RPMI7951 (cell line): ENCODE results near the gene WSB1. TPM values are rescaled to one million over a fixed set of nuclear protein-coding genes. Genes with fewer than 3 reads are reported as not detected.
"Not testable (repeated sequence)": the region's sequence is repeated elsewhere in the genome, so short reads cannot be mapped to it uniquely, and the experiment has no call there.

Source experiments
- DNase-seq: peaks from one replicate; pipeline ENCODE4 v3.0.0-alpha.2; 2012; ENCODE audit warnings: low read depth
- total RNA-seq: library from RNA; depleted of rRNA; stranded (reverse); fragments of >200 nt; shearing (Covaris generic); gene quantifications from 2 replicates; pipeline ENCODE4 v1.2.3, GENCODE V29; 2014; rRNA removed

WSB1 gene
- total RNA-seq, result 55.2 and 106 TPM in 2 replicates

DNA sequence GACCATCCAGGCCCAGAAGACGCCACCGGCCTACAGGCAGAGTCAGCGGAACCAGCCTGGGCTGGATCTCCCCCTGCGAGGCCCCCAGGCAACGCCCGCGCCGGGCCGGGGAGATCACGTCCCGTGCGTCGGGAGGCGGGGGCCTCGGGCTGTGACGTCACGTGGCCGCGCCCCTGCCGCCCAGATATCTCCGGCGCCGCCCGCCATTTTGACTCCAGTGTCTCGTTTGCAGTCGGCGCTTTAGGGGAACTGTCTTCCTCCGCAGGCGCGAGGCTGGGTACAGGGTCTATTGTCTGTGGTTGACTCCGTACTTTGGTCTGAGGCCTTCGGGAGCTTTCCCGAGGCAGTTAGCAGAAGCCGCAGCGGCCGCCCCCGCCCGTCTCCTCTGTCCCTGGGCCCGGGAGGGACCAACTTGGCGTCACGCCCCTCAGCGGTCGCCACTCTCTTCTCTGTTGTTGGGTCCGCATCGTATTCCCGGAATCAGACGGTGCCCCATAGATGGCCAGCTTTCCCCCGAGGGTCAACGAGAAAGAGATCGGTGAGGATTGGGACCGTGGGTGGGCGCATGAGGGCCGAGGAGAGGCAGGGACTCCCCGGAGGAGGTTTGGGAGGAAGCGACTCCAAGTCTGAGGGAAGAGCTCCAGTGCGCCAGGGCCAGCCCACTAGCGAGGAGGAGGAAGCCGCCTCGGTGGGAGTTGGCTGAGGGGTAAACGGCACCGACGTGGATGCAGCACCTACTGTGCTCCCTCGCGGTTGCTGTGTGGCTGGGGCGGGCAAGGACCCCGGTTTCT, at the start of gene WSB1:
TSS of gene WSB1 (plus strand) at position 217 of the 791 bp plus-strand sequence. CDS start at position 499, 282 bp downstream.
- DNase-seq, result peak; percentile 87

DNA sequence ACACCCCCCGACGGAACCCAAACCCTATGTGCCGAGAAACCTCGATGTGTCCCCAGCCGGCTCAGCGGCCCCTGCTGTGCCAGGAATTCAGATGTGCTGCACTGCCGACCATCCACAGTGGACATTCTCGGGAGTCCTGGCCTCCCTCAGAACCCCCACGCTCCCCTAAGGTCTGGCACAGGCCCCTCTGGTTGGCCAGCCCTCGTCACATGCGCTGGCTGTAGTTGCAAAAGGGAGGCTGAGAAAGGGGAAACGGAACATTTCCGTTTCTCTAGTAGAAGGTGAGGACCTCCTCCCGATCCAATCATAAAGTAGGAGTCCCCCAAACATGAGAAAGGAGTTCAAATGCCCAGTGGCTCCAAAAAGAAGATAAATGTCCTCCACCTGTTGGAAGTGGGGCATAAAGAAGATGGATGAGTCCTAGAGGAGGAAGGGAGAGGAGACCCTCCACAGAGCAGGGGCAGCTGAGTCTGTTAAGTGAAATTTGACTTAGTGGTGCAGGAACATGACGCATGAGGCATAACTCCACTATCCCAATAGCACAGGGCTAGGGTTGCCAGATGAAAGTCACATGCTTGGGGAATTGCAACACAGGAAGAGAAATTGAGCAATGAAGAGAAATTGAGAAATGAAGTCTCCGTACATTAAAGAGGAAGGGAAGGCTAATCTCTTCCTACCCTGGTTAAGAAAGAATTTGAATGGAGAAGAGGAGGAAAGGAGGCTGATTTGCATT, 49.3 kb upstream of the WSB1 start:
- peak; percentile 74 for DNase-seq

- peak; percentile 81 for DNase-seq
These were observed 48.7 kb upstream of the WSB1 start for GRCh38 chr17:27245230-27245696.

GRCh38 chr17:27246537-27246936, 47.4 kb upstream of the WSB1 start:
- no peak for DNase-seq

DNA sequence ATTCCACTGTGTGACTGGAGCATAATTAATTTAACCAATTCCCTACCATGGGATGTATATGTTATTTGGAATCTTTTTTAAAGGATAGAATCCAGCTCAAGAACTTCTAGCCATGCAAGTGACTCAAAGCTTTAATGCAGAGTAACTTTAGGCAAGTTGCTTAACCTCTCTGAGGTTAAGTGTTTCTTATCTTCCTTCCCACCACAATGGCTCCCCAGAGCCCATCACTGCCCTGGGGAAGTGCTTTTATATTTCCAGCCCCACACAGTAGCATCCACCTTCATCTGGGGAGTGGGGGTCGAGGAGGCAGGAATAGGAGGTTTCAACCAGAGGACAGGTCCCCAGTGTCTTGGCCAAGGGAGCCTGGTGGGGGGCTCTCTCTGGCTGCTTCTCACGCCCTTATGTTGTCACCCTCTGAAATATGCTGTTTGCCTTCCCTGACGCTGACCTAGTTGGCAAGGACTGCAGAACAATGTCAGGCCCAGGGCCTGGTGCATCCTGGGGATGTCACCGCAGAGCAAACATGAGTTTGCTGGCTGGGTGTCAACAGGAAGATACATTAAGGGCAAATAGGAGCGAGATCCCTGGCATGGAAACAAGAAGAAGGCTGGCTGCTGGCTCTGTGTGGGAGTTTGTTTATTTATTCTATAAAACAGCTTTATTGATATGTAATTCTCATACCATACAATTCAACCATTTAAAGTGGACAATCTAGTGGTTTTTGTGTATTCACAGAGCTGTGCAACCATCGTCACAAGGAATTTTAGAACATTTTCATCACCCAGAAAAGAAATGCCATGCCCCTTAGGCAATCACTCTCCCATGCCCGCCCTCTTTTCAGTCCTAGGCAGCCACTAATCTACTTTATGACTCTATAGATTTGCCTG, 46.6 kb upstream of the WSB1 start:
- peak; percentile 81 for DNase-seq

- DNase-seq, result no peak
These were observed 46.0 kb upstream of the WSB1 start for GRCh38 chr17:27247958-27248342.

DNA sequence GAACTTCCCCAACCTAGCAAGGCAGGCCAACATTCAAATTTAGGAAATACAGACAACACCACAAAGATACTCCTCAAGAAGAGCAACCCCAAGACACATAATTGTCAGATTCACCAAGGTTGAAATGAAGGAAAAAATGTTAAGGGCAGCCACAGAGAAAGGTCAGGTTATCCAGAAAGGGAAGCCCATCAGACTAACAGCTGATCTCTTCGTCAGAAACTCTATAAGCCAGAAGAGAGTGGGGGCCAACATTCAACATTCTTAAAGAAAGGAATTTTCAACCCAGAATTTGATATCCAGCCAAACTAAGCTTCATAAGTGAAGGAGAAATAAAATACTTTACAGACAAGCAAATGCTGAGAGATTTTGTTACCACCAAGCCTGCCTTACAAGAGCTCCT, 43.1 kb upstream of the WSB1 start:
- not testable (repeated sequence) for DNase-seq

DNA sequence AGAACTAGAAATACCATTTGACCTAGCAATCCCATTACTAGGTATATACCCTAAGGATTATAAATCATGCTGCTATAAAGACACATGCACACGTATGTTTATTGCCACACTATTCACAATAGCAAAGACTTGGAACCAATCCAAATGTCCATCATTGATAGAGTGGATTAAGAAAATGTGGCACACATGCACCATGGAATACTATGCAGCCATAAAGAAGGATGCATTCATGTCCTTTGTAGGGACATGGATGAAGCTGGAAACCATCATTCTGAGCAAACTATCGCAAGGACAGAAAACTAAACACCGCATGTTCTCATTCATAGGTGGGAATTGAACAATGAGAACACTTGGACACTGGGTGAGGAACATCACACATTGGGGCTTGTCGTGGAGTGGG, 39.1 kb upstream of the WSB1 start:
- not testable (repeated sequence) for DNase-seq

- no peak for DNase-seq
These were observed 37.5 kb upstream of the WSB1 start for GRCh38 chr17:27256225-27257030.

GRCh38 chr17:27257031-27257357, 36.9 kb upstream of the WSB1 start:
- DNase-seq, result no peak

DNA sequence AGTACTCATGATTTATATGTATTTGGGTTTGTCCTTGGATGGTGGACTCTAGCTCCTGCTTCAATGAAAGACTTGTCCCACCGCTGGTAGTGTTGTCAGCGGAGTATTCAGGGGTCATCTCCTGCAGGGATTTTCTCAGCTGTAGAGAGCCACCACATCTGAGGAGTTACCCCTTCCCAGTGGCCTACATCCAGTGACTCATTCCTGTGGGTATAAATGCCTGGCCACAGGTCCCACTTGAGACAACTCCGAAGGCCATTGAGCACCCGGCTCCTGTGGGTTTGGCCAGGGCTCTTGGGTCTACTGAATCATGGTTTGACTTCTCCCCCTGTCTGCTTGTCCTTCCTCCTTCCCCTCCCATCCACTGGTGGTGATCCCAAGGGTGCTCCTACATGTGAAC, 34.6 kb upstream of the WSB1 start:
- peak; percentile 72 for DNase-seq

DNA sequence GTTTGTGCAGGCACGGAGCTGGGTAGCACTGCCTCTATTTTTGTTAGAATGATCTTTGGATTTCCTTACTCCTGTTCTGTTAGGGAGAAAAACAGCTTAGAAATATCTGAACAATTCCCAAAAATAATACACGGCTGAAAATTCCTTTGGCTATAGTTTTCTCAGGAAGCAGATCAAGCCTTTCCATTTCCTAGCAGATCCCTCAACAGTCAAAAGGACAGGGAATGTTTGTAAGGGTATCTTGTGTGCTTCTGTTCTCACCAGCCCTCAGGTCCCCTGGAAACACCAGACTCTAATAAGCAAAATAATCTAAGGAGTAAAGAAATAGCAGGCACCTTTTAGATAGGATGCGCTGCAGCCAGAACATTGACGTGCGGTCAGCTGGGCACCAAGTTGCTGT, 30.5 kb upstream of the WSB1 start:
- DNase-seq, result no peak

- DNase-seq, result no peak
These were observed 29.7 kb upstream of the WSB1 start for GRCh38 chr17:27264068-27264812.

DNA sequence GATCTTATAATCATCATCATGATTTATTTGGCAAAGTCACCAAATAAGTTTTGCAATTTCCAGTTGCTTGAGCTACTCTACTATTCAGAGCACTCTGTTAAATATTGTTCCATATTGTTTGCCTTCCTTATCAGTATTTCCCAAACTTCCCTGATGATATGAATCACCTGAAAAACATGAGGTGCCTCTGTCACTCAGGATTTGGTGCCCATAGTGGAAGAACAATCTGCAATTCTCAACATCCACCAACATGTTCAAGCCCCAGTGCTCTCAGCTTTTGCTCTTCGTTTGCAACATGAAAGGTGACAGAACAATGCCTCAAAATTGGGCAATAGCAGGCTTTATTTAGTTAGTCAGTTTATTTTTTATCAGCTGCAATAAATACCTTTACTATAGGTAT, 28.6 kb upstream of the WSB1 start:
- DNase-seq, result no peak

DNA sequence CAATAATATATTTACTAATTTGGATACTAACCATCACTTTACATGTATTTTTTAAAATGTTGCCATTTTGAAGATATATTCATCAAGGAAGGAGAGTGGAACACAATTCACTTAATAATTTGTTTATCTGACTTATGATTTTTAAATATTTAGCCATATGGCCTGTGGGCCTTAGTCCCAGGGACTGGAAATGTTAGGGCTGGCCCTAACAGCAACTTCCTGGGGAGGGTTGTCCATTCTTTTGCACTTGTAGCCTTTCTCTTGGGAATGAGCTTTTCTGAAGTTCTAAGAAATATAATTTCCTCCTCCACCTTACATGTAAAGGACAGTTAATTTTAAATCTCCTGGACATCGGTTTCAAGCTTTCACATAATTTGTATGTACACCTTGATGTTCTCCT, 27.7 kb upstream of the WSB1 start:
- no peak for DNase-seq

DNA sequence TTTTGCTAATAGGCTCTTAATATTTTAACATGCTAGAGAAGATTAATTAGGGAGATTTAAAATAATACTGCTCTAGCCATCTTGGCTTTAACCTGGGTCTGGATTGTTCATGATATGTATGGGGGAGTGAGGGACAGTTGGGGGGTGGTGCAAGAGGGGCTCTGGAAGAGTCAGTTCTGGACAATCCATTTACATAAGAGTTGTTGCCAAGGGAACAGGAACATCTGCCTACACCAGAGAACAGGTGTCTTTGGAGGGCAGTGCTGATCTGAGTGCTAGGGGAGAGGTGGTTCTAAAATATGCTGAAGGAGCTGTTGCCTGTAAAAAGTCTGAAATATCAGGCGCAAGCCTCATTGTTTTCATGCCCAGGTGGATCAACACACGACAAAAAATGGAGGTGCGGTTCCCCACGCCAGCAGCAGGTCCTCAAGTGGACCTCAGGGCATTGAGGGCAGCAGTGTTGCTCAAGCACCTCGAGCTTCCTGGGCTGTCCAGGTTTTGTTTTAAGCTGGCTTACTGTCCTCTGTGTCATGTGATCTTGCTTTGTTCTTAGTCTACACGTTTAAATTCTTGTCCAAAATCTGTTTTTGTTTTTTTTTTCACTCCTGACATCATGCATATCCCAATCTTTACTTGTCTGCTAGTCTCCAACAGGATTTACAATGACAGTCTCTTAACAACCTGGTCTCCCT, 25.4 kb upstream of the WSB1 start:
- DNase-seq, result no peak

GRCh38 chr17:27269201-27269600, 24.7 kb upstream of the WSB1 start:
- no peak for DNase-seq

DNA sequence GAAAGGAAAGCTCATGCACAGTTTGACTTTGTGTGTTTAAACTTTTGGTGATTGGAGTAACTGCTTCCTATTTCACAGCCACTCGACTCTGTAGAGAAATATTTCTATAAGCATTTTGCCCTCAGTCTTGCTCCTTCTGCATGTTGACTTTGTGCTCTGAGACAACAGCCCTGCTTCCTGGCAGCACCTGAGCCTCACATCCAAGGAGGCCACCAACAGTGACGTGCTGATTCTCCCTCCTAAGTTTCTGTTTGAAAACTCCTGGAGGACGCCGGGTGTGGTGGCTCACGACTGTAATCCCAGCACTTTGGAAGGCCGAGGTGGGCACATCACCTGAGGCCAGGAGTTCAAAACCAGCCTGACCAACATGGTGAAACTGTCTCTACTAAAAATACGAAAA, 23.9 kb upstream of the WSB1 start:
- no peak for DNase-seq

DNA sequence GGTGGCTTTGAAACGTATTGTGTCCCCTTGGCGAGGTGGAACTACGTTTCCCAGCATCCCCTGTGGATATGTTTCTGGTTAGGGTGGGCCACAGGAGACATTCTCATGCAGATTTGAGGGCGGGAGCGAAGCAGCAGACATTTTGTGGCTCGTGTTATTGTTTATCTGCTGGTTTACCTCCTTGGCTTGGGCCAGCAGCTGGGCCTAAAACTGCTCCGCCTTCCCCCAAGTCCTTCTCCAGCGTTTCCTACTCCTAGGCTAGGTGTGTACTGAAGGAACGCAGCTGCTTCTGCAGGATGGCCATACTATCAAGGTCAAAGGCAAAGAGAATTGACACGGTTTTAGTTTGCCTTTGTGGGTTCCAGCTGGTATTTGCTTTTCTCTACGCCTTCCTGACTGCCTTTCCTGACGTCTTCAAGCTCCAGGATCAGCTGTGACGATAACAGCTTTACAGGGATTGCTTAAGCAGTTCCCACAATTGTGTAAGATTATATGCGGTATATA, 17.2 kb upstream of the WSB1 start:
- no peak for DNase-seq

DNA sequence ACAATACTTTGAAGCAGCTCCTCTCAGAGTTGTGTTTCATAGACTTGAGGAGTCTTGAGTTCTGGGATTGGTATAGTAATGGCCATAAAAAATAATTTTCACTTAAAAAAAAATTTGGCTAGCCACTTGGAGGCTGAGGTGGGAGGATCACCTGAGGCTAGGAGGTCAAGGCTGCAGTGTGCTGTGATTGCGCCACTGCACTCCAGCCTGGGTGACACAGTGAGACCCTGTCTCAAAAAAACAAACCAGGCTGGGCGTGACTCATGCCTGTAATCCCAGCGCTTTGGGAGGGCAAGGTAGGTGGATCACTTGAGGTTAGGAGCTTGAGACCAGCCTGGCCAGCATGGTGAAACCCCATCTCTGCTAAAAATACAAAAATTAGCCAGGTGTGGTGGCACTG, 14.8 kb upstream of the WSB1 start:
- DNase-seq, result not testable (repeated sequence)
